Activated naive CD8-positive, alpha-beta T cell (primary cell): Measurements from ENCODE around the gene MRE11.
"Not testable (repeated sequence)": the region's sequence is repeated elsewhere in the genome, so short reads cannot be mapped to it uniquely, and the experiment has no call there.

ENCODE experiments used
- H3K27ac Mint-ChIP-seq: one replicate; pipeline ENCODE4 v1.8.0; 2021; ENCODE audit warnings: mixed read lengths
- H3K27me3 Mint-ChIP-seq: one replicate; pipeline ENCODE4 v1.8.0; 2021; ENCODE audit warnings: mixed read lengths
- H3K36me3 Mint-ChIP-seq: one replicate; pipeline ENCODE4 v1.8.0; 2021; ENCODE audit warnings: mixed read lengths
- H3K4me1 Mint-ChIP-seq: one replicate; pipeline ENCODE4 v1.8.0; 2021; ENCODE audit warnings: low read depth, mixed read lengths
- H3K4me3 Mint-ChIP-seq: one replicate; pipeline ENCODE4 v1.8.0; 2021; ENCODE audit warnings: mild to moderate bottlenecking, mixed read lengths
- H3K9me3 Mint-ChIP-seq: one replicate; pipeline ENCODE4 v1.8.0; 2021; ENCODE audit warnings: low read depth, mixed read lengths

Gene MRE11

GRCh38 chr11:94518300-94518699 is 24.7 kb upstream of the MRE11 start:
- Mint-ChIP-seq H3K4me1 (peaks cover 2% of the 10 kb centered on the region), H3K27ac (no peak overlapping the region), H3K4me3 (no peak overlapping the region), H3K36me3 (peaks cover 2% of the 10 kb centered on the region), H3K27me3 (peaks cover 5% of the 10 kb centered on the region), H3K9me3 (no peaks in the 10 kb centered on the region)

DNA sequence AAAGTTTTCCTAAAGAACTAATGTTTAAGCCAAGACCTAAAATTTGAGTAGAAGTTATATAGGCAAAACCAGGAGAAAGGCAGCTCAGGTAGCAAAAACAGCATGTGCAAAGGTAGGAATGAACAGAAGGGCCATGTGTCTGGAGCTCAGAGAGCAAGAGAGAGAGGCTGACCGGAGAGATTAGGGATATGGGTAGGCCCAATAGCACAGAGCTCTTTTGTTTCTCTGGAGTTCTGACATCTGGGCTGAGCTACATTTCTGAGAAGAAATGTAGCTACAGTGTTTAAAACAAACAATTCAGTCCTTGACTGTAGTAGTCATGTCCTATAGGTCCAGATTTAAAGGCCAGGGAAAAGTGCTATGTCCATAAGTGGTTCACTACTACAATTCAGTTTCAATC is 23.1 kb upstream of the MRE11 start:
- H3K4me1 Mint-ChIP-seq = peaks cover 15% of the 10 kb centered on the region
- peaks cover 2% of the 10 kb centered on the region for H3K36me3 Mint-ChIP-seq
- no peak overlapping the region for H3K27ac Mint-ChIP-seq
- peaks cover 10% of the 10 kb centered on the region for H3K27me3 Mint-ChIP-seq
- no peak overlapping the region for H3K4me3 Mint-ChIP-seq
- H3K9me3 Mint-ChIP-seq = no peaks in the 10 kb centered on the region

- H3K9me3 Mint-ChIP-seq = no peaks in the 10 kb centered on the region
- H3K27ac Mint-ChIP-seq = no peak overlapping the region
- peaks cover 16% of the 10 kb centered on the region for H3K4me1 Mint-ChIP-seq
- peaks cover 2% of the 10 kb centered on the region for H3K36me3 Mint-ChIP-seq
- no peak overlapping the region for H3K4me3 Mint-ChIP-seq
- peaks cover 10% of the 10 kb centered on the region for H3K27me3 Mint-ChIP-seq
Measured at GRCh38 chr11:94515398-94515797, 21.8 kb upstream of the MRE11 start.

DNA sequence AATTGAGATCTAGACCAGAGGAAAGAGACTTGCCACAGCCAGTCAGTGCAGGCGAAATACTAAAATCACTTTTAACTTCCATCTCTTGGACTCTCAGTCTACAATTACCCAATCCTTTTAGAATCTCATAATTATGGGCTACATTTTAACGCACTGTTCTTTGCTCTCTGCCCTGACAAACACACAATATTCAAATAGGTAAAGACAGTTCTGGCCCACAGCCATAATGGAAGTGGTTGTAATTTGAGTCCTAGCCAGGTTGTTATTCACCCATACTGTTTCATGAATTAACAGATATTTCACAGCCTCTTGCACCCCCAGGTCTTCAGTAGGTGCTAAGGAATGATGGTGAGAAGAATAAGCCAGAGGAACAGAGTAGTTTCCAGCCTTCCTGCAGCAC is 19.4 kb upstream of the MRE11 start:
- no peaks in the 10 kb centered on the region for H3K9me3 Mint-ChIP-seq
- H3K27me3 Mint-ChIP-seq = peaks cover 10% of the 10 kb centered on the region
- H3K4me1 Mint-ChIP-seq = peaks cover 16% of the 10 kb centered on the region
- peaks cover 2% of the 10 kb centered on the region for H3K36me3 Mint-ChIP-seq
- H3K27ac Mint-ChIP-seq = no peak overlapping the region
- peak overlapping the region; percentile 83 for H3K4me3 Mint-ChIP-seq

DNA sequence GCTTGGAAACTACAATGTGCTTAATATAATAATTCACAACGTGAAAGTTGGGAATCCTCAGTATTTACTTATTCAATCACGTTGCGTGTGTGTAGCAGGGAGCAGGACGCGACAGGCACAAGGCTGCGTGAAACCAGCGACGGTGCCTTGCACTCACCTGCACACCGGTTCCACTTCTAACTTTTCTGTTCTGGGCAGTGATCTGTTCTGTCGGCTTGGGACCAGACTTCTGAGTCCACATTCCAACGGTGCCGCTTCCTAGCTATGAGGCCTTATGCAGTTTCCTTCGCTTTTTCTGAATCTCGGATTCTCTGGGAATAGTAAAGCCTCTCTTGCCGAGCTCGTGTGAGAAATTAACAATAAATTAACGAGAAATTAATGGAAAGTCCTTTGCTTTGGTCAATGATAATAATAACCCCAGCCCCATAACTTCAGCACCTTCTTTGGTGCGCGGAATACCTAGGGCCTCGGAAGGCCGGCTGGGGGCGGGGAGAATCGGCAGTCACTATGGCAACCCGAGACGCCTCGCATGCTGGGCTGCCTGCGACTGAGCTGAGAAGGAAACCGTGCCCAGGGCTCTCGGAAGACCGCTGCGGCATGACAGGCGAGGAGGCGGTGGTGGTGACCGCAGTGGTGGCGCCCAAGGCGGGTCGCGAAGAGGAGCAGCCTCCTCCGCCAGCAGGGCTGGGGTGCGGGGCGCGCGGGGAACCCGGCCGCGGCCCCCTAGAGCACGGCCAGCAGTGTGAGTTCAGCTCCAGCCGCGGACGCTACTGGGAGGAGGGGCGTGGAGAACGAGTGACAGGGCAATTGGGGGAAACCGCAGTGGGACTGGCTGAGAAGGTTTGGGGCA is 18.5 kb upstream of the MRE11 start, which contains the start of gene C11orf97:
TSS of gene C11orf97 (plus strand) at position 530 of the 850 bp plus-strand sequence. CDS start at position 598, 68 bp downstream.
- Mint-ChIP-seq H3K36me3 (peaks cover 2% of the 10 kb centered on the region), H3K9me3 (no peaks in the 10 kb centered on the region), H3K27ac (no peak within 1 kb of the TSS), H3K4me1 (peaks cover 16% of the 10 kb centered on the region), H3K4me3 (peak within 1 kb of the TSS; percentile 83), H3K27me3 (peaks cover 10% of the 10 kb centered on the region)

- peaks cover 6% of the 10 kb centered on the region for H3K27me3 Mint-ChIP-seq
- H3K27ac Mint-ChIP-seq = no peak overlapping the region
- no peak overlapping the region for H3K4me3 Mint-ChIP-seq
- peaks cover 8% of the 10 kb centered on the region for H3K4me1 Mint-ChIP-seq
- H3K9me3 Mint-ChIP-seq = no peaks in the 10 kb centered on the region
- H3K36me3 Mint-ChIP-seq = no peaks in the 10 kb centered on the region
Measured at GRCh38 chr11:94507485-94507884, 13.8 kb upstream of the MRE11 start.

DNA sequence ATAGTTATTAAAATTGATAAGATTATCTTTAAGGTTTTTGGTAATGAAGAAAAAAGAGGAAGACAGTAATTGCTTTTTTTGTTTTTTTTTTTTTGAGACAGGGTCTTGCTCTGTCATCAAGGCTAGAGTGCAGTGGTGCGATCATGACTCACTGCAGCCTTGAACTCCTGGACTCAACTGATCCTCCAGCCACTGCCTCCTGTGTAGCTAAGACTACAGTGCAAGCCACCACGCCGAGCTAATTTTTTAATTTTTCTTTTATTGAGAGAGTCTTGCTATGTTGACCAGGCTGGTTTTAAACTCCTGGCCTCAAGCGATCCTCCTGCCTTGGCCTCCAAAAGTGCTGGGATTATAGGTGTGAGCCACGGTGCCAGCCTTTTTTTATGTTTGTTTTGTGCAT is 12.9 kb upstream of the MRE11 start:
- not testable (repeated sequence) for H3K4me1 Mint-ChIP-seq, H3K9me3 Mint-ChIP-seq, H3K36me3 Mint-ChIP-seq, H3K27me3 Mint-ChIP-seq, H3K27ac Mint-ChIP-seq, H3K4me3 Mint-ChIP-seq

DNA sequence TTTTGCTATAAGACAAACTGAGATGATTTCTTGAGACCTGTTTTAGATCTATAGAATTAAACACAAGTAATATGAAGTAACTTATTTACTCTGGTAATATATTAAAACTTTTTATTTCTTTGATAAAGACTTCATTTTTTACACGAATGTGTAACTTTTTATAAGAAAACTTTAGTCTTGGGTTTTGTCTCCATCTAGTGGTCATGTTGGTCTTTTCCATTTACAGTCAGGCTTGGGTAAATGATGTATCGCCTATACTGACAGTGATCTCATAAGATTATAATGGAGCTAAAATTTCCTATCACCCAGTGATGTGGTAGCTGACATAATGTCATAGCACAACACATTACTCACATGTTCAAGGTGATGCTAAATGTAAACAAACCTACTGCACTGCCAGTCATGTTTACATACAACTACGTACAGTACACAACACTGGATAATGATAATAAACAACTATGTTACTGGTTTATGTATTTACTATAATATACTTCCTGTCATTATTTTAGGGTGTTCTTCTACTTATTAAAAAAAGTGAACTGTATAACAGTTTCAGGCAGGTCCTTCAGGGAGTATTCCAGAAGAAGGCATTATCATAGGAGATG is 11.1 kb upstream of the MRE11 start:
- no peaks in the 10 kb centered on the region for H3K27me3 Mint-ChIP-seq
- H3K4me1 Mint-ChIP-seq = no peaks in the 10 kb centered on the region
- H3K4me3 Mint-ChIP-seq = no peak overlapping the region
- no peaks in the 10 kb centered on the region for H3K9me3 Mint-ChIP-seq
- no peak overlapping the region for H3K27ac Mint-ChIP-seq
- H3K36me3 Mint-ChIP-seq = no peaks in the 10 kb centered on the region

- Mint-ChIP-seq H3K27me3 (no peaks in the 10 kb centered on the region), H3K9me3 (no peaks in the 10 kb centered on the region), H3K36me3 (peaks cover 3% of the 10 kb centered on the region), H3K4me1 (peaks cover 2% of the 10 kb centered on the region), H3K4me3 (no peak overlapping the region), H3K27ac (no peak overlapping the region)
Measured at GRCh38 chr11:94501522-94501921, 7.9 kb upstream of the MRE11 start.

- no peaks in the 10 kb centered on the region for H3K27me3 Mint-ChIP-seq
- H3K9me3 Mint-ChIP-seq = no peaks in the 10 kb centered on the region
- peaks cover 3% of the 10 kb centered on the region for H3K36me3 Mint-ChIP-seq
- no peak overlapping the region for H3K4me3 Mint-ChIP-seq
- peaks cover 9% of the 10 kb centered on the region for H3K4me1 Mint-ChIP-seq
- H3K27ac Mint-ChIP-seq = no peak overlapping the region
Measured at GRCh38 chr11:94500181-94500580, 6.5 kb upstream of the MRE11 start.

DNA sequence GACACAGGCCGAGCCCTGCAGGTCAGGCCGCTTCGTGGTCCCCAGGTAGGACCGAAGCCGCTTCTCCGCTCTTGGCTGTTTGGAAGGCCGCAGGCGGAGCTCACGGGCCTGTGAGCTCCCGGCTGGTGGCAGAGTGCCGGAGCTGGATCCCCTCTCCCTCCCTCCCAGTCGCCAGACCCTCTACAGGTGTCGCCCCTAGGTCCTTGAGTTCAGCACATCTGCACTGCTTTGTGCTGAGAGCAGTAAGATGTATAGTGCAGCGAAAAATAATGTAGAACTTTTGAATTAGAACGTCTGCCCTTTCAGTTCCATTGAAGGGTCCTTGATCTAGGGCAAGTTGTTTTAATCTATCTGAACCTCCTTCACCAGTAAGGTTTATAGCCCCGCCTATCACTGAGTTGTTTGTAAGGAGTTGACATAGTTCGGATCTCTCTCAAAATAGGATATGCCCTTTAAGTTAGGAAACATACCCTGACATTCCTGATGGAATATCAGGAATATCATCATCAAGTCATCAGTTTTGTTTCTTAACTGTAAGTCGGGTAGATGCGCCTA is 559 bp upstream of the MRE11 start:
- Mint-ChIP-seq H3K36me3 (peaks cover 12% of the 10 kb centered on the region), H3K4me1 (peaks cover 44% of the 10 kb centered on the region), H3K27me3 (no peaks in the 10 kb centered on the region), H3K4me3 (peak overlapping the region; percentile 96), H3K9me3 (no peaks in the 10 kb centered on the region), H3K27ac (peak overlapping the region; percentile 96)

GRCh38 chr11:94486068-94486467 is 7.6 kb downstream of the MRE11 start:
- Mint-ChIP-seq H3K4me3 (no peak overlapping the region), H3K36me3 (peaks cover 34% of the 10 kb centered on the region), H3K9me3 (no peaks in the 10 kb centered on the region), H3K27me3 (no peaks in the 10 kb centered on the region), H3K27ac (no peak overlapping the region), H3K4me1 (peaks cover 8% of the 10 kb centered on the region)

DNA sequence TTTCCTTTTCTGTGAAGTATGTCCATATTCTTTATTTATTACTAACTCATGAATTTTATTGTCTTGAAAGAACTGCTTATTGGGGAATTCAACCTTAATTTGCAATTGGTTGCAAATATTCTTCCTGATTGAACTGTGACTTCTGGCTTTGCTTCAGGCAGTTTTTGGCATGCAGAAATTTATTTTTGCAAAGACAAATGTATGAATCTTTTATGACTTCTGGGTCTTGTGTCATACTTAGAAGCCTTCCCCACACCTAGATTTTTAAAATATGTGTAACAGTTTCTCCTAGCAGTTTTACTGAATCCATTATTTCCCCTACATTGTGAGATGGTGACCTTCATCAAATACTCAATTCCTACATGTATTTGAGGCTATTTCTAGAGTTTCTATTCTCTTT is 12.3 kb downstream of the MRE11 start:
- no peaks in the 10 kb centered on the region for H3K27me3 Mint-ChIP-seq
- H3K9me3 Mint-ChIP-seq = no peaks in the 10 kb centered on the region
- H3K27ac Mint-ChIP-seq = no peak overlapping the region
- H3K36me3 Mint-ChIP-seq = peaks cover 22% of the 10 kb centered on the region
- H3K4me3 Mint-ChIP-seq = no peak overlapping the region
- peaks cover 9% of the 10 kb centered on the region for H3K4me1 Mint-ChIP-seq

DNA sequence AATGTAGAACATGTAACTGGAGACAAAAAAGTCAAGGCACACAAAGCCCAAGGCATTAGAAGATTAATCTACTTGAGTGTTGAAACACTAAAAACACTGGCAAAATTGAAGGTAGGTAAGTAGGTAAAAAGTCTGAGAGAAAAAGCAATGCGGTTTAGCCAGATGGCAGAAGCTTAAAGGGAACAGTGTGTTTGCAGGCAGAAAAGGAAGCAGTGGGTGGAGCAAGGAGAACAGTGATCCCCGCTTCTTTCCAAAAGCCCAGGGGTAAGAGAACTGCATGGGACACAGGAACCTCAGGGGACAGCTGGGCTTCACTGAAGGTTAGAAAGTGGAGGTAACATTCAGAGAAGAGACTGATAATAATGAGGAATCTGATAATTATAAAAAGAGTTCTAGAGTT is 16.0 kb downstream of the MRE11 start:
- H3K9me3 Mint-ChIP-seq = no peaks in the 10 kb centered on the region

More for the DNA sequence above, 16.0 kb downstream of the MRE11 start:
- Mint-ChIP-seq H3K4me1 (peaks cover 20% of the 10 kb centered on the region), H3K27me3 (no peaks in the 10 kb centered on the region), H3K27ac (no peak overlapping the region), H3K36me3 (peaks cover 26% of the 10 kb centered on the region), H3K4me3 (no peak overlapping the region)
